Middle frontal gyrus (tissue), 1 donor: Measurements from ENCODE around the gene CYP27A1.

Experiments used
- DNase-seq: peaks from one replicate; pipeline ENCODE4 v3.0.0-alpha.2; 2015; ENCODE audit warnings: low spot score; ENCODE audit errors: extremely low spot score

Gene CYP27A1

GRCh38 chr2:218810256-218810655 is 28.3 kb downstream of the CYP27A1 start:
- no peak for DNase-seq

DNA sequence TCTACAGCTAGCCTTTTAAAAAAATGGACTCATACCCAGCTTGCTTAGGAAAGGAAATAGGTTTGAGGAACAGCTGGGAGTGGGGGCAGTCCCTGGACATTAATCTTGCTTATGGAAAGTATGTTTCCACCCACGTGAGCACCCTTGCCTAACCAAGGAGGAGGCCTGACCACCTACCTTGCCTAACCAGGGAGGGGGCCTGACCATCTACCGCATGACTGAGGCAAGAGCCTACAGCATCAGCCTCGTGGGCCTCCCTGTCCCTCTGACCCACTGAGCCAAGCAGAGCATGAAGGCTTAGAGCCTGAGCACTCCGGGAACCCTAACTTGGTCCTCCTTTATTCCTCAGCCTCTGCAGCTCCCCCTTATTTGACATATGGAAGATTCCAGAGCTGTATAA is 29.4 kb downstream of the CYP27A1 start:
- no peak for DNase-seq

DNA sequence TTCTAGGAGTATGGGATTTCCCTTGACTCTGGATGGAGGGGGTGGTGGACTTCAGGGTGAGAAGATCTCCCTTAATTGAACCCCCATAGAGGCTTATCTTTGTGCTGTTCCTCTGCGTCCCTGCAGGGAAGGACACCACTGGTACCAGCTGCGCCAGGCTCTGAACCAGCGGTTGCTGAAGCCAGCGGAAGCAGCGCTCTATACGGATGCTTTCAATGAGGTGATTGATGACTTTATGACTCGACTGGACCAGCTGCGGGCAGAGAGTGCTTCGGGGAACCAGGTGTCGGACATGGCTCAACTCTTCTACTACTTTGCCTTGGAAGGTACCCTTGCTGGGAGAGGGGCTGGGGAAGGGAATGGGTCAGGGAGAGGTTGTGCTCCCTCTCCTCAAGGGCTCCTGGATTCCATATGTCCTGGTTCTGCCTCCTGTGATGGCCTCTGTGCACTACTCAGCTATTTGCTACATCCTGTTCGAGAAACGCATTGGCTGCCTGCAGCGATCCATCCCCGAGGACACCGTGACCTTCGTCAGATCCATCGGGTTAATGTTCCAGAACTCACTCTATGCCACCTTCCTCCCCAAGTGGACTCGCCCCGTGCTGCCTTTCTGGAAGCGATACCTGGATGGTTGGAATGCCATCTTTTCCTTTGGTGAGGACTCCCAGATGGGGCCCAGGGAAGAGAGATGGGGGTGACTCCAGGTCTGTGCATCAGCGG is 30.3 kb downstream of the CYP27A1 start:
- no peak for DNase-seq

- DNase-seq = no peak
Observed at GRCh38 chr2:218812861-218813260, 30.9 kb downstream of the CYP27A1 start.

DNA sequence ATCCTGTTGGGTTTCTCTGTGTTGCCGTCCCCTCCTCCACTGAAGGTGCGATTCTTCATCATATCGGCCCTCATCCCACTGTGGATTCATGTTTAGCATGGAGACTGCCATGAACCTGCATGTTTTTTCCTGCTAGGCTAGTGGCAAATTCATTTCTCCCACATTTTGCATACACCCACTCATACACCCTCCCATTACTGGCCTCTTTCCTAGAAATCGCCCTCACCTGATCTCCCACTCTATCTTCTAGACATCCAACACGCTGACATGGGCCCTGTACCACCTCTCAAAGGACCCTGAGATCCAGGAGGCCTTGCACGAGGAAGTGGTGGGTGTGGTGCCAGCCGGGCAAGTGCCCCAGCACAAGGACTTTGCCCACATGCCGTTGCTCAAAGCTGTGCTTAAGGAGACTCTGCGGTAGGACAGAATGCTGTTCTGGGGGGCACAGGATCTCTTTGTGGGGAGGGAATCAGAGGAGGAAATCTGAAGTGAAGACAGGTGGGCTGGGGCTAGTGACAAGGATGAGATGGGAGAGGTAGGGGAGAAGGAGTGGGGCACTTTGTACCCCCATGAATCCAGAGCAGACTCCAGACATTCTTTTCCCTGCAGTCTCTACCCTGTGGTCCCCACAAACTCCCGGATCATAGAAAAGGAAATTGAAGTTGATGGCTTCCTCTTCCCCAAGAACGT is 32.0 kb downstream of the CYP27A1 start:
- no peak for DNase-seq

DNA sequence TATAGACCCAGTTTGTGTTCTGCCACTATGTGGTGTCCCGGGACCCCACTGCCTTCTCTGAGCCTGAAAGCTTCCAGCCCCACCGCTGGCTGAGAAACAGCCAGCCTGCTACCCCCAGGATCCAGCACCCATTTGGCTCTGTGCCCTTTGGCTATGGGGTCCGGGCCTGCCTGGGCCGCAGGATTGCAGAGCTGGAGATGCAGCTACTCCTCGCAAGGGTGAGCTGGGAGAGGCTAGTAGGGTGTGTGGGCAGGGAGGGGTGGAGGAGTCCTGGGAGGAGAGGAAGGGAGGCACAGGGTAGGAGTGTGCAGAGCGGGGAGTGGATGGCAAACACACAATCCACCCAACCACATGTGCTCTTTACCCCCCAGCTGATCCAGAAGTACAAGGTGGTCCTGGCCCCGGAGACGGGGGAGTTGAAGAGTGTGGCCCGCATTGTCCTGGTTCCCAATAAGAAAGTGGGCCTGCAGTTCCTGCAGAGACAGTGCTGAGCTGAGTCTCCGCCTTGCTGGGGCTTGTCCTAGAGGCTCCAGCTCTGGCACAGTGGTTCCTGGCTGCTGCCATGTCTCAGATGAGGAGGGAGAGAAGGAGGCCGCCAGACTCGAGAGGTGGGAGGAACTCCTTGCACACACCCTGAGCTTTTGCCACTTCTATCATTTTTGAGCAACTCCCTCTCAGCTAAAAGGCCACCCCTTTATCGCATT is 32.7 kb downstream of the CYP27A1 start:
- DNase-seq = no peak

DNA sequence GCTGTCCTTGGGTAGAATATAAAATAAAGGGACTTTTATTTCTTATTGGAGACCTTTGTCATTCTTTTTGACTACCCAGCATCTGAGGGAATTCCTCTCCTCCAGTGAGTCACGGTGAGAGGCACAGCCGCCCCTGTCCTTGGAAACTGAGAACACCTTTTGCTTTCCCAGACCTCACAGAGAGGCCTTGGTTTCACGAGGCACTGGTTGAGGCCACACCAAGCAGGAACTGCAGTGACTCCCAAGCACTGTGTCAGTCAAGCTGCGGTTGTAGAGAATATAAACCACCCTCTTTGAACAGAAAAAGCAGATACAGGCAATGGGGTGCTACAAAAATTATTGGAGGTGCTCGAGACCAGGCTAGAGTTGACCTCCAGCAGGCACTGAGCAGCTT is 33.3 kb downstream of the CYP27A1 start:
- DNase-seq = no peak

- no peak for DNase-seq
Observed at GRCh38 chr2:218815649-218816048, 33.7 kb downstream of the CYP27A1 start.

- DNase-seq = no peak
Observed at GRCh38 chr2:218816561-218817011, 34.6 kb downstream of the CYP27A1 start.

- DNase-seq = no peak
Observed at GRCh38 chr2:218819093-218819492, 37.1 kb downstream of the CYP27A1 start.

DNA sequence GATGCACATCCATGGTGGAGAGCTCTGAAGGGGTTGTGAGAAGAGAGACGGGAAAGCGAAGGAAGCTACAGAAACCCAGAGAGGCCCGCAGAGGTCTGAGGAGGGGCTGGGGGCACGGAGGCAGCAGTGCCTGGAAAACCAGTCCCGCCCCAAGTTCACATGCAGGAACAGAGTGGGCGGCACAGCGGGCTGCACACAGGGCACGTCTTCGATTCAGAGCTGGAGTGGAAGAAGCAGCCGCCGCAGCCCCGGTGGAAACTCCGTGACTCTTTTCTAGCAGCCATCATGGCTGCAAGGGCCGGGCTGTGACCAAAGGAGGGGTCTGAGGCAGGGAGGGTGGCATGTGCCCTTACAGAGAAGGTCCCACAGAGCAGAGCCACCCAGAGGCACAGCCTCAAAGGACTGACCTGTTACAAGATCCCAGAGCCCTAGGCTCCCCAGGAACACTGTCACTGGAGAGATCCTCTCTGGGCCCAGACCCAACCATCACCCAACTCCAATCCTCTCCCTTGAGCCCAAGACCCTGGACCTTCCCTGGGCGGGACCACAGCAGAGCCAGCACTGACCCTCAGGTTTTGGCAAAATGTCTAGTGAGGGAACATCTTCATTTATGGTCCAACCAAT is 38.9 kb downstream of the CYP27A1 start:
- DNase-seq = no peak

- DNase-seq = no peak
Observed at GRCh38 chr2:218821605-218822211, 39.8 kb downstream of the CYP27A1 start.

- no peak for DNase-seq
Observed at GRCh38 chr2:218822622-218823021, 40.7 kb downstream of the CYP27A1 start.

GRCh38 chr2:218823196-218823855 is 41.4 kb downstream of the CYP27A1 start:
- no peak for DNase-seq

GRCh38 chr2:218824004-218824403 is 42.1 kb downstream of the CYP27A1 start:
- no peak for DNase-seq

GRCh38 chr2:218826791-218827190 is 44.8 kb downstream of the CYP27A1 start:
- DNase-seq = no peak

DNA sequence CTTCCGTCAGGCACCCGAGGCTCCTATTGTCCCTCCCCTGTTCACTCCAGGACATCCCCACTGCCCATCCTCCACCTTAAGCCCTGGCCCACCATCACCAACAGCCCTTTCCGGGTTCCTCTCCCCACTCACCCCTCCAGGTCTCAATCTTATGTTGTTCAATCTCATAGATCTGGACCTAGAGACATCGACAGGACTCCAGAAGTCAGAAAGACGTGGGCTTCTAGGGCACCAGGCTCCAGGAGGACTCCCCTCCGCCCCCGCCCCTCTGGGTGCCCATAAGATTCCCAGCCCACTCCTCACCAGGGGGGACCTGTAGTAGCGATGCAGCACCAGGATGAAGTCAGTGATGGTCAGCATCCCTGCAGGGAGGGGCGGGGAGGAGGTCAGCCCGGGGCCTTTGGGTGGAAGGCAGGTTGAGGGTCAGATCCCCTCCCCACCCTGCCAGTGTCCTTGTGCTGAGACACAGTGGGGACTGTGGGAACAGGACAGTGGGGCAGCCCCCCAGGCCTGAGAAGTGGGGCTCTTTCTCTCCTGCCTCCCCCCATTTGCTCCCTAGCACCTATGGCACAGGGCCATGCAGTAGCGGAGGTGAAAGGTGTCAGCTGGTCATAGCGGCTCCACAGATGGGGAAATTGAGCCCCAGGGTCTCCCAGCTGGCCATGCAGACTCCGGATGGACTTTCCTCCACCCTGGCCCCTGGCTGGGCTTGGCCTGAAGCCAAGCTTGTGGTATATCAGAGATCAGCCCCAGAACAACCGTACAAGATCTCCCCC is 45.9 kb downstream of the CYP27A1 start:
- DNase-seq = no peak

DNA sequence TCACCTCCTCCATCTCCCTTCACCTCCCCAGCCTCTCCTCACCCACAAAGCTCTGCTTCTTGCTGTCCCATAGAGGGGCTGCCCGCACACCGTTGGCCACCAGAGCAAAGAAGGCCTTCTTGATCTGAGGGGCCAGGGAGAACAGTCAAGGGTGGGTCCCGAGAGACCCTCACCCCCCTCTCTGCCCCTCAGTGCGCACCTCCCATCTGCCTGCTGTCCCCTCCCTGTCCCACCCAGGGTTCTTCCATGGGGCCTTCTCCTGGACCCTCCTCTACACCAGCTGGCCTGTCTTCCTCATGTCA is 46.5 kb downstream of the CYP27A1 start:
- no peak for DNase-seq

DNA sequence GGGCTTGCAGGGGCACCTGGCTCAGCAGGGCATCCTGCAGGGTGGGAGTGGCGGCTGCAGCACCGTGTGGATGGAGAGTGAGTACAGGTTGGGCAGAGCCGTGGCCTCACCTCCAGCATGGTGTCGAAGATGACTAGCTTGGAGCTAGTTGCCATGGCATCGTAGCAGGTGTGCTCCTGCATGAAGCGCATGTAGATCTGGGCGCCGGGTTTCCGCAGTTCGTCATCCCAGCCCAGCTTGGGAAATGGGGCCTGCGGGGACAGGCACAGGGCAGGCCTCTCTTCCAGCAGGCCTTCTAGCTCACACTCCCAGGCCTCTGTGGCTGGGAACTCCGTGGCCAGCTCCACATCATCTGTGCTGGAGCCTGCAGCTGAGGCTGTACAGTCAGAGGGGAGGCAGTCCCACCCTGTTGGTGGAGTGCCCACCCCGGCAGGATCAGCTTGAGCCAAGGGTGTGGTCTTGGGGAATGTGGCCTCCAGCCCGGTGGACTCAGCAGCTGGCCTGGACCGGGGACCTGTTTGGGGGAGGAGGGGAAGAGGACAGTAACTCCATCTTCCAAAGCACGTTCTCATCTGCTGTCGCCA is 48.0 kb downstream of the CYP27A1 start:
- DNase-seq = no peak
